ENCODE measurements around the gene RBBP8. TPM values are rescaled to one million over a fixed set of nuclear protein-coding genes. Genes with fewer than 3 reads are reported as not detected.

Gene RBBP8
- polyA plus RNA-seq, 3 donors, result 11.5 to 20.6 (median 13.5) TPM

DNA sequence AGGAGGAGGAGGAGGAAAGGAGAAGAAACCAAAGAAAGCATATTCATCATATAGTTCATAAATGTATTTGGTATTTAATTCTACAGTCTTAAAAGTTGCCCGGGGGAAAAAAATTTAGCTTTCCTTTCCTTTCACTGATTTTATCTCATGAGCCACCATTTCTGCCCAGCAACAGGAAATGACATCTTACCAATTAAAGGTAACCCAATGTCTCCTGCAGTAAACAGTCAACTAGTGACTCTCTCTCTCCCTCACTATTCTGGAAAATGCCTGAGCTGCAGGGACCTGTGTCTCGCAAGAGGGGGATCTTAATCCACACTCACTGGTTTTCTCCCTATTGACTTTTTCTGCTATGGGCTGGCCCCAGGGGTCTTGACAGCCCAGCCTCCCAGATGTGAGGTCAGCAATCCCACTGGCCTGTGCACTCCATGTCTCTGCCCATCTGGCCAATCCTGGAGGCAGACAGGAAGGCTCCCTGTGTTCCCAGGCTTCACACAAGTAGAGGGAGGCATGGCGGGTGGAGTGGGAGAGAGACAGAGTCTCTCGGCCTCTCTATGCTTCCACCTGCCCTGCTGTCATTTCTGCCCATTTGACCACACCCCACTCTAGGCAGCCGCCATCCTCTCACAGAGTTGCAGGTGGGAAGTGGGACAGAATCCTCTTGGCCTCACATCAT lies 116.7 kb downstream of the RBBP8 start:
- no peak overlapping the region for H3K27ac ChIP-seq (ENCODE audit: low read depth, low read length)
- WGBS, 3 donors, result 78 to 83% (median 81%) methylated on average over 5 of the region's 5 CpGs

DNA sequence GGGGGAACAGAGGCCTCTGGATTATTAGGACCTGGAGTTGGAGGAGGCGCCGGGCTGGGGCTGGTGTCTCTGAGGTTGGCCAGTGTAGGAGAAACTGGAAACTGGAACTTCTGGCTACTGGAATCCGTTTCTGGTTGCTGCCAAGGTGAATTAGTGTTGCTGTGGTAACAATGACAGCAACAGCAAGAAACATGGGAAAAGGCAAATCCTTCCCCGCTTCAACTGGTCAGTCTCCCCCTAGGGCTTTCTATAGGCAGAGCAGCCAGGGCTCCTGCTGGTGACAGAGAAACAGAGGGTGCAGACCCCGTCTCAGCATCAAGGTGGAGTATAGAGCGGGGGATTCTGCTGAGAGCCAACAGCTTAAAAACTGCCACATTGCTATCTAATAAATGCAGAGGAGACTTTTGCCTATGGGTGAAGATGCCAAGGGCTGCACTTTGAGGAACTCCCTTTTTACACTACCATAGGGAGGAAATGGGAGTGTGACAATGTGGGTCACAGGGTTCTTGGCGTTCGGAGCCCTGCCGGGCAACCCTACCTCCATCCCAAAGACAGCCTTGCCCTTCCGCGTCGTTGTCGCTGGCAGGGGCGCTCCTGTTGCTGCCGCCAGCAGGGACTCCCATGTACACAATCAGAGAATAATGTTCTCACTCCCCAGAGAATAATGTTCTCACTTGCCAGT lies 120.8 kb downstream of the RBBP8 start:
- 34 to 40% (median 35%) methylated on average over 15 of the region's 15 CpGs for WGBS, 3 donors
- H3K27ac ChIP-seq (ENCODE audit: low read depth, low read length), result no peak overlapping the region

DNA sequence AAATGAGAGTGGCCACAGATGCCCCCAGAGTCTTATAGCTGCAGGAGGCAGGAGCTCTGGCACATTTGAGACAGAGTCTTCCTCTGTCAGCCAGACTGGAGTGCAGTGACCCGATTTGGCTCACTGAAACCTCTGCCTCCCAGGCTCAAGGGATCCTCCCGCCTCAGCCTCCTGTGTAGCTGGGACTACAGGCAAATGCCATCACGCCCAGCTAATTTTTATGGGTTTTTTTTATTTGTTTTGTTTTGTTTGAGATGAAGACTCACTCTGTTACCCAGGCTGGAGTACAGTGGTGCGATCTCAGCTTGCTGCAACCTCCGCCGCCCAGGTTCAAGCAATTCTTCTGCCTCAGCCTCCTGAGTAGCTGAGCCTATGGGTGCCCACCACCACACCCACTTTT lies 121.4 kb downstream of the RBBP8 start:
- H3K27ac ChIP-seq (ENCODE audit: low read depth, low read length), result no peak overlapping the region
- 88 to 91% (median 89%) methylated on average over 6 of the region's 6 CpGs for WGBS, 3 donors

DNA sequence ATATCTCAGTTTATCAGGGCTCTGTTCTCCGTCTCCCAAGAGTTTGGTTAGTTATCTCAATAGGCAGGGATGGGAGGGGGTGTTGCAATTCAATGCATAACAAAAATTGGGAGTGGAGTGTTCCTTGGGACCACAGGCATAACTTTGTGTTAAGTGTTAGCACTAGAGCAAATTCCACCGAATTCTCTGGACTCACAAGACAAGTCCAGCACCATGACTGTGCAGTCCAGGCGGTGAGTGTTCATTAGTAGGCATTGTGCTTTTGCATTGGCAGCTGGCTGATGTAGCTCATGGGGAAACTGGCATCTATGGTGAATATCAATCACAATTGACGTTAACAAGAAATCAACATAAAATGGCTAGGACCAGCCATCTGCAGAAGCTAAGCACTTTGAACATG lies 123.2 kb downstream of the RBBP8 start:
- 87 to 91% (median 89%) methylated on average over 4 of the region's 4 CpGs for WGBS, 3 donors
- H3K27ac ChIP-seq (ENCODE audit: low read depth, low read length), result no peak overlapping the region

DNA sequence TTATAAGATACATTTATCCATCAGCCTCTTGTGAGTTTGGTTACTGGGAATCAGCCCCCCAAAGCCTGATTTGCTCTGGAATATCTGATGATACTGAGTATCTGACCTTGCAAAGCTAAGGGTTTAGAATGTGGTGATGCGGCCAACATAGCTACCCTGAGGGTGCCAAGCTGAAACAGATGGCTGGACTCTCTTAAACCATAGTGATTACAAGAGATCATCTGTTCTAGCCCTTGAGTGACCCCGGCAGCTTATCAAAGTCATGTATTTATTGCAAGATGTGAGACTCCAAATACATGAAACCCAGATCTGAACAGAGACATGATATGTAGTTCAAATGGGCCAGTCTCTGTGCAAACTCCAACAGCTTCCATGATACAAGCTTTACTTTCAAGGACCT lies 124.0 kb downstream of the RBBP8 start:
- no peak overlapping the region for H3K27ac ChIP-seq (ENCODE audit: low read depth, low read length)
- WGBS, 3 donors, result 85 to 98% (median 94%) methylated on average over 2 of the region's 2 CpGs

DNA sequence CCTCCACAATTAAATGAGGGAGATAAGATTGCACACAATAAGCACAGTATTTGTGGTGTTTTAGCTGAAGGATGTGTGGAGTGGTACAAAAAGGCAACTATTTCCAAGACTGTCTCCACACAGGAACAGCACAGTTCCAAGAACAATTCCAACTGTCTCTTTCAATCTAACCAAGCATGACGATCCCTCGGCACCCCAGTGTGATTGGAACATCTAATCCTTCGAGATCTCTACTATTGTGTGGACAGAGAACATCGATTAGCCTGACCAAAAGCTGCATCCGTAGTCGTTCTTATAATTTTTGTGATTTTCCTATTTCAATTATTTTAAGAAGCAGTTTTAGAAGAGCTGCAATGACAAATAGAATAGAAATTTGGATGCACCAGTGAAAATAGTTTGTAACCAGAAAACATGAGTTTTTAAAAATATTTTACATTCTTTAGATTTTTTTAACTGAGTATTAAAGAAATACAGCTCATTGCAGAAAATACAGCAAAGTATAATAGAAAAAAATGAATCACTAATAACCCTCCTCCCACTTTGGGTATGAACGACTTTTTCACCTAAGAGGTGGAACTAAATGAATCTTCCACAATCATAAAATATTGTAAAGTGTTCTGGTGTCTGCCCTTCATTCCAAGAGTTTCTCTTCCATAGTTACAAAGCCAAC lies 125.8 kb downstream of the RBBP8 start:
- WGBS, 3 donors, result 79 to 85% (median 83%) methylated on average over 7 of the region's 7 CpGs

DNA sequence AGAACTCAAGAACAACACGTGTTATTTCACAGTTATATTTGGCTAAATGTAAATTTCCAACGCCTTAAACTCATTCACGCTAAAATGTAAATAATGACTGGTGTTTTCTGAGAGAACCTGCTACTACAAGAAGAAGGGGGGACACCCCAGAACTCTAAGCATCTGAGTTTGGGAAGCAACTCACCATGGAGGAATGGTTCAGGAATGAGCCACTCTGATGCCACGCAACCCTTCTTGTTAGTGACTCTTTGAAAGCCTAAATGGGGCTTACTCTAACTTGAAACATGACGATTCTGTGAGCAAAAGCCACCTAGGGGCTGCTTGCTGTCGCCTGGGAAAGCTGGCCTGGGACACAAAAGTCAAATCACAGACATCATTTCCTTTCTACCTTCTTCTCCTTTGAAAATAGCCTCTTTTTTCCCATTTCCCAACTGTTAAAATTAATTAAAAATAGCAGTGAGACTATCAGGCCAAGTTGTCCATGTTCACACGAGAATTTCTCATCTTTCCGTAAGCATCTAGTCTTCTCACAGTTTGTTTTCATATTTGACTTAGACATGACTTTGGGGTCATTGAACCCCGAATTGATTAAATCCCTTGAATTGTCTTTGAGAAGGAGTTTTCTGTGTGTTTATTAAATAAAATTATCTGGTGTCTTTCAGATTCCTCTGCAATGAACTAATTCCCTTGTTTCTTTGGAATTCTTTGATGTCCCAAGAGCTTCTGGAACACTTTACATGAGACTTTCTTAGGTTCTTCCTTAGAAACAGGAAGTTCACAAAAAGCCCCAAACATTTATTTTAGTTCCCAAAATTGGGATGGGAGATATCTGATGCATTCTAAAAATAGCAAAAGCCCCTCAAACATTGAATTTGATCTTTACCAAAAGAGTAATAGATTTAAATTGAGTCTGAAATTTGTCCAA lies 126.7 kb downstream of the RBBP8 start:
- no peak overlapping the region for H3K27ac ChIP-seq (ENCODE audit: low read depth, low read length)
- WGBS, 3 donors, result 66 to 80% (median 78%) methylated on average over 9 of the region's 9 CpGs

More for the DNA sequence above, 125.8 kb downstream of the RBBP8 start:
- no peak overlapping the region for H3K27ac ChIP-seq (ENCODE audit: low read depth, low read length)

DNA sequence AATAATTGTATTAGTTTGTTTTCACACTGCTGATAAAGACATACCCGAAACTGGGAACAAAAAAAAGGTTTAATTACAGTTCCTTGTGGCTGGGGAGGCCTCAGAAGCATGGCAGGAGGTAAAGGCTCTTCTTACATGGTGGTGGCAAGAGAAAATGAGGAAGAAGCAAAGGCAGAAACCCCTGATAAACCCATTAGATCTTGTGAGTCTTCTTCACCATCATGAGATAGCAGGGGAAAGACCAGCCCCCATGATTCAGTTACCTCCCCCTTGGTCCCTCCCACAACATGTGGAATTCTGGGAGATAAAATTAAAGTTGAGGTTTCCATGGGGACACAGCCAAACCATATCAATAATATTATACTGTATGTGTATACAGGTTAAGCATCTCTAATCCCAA lies 128.9 kb downstream of the RBBP8 start:
- H3K27ac ChIP-seq (ENCODE audit: low read depth, low read length), result no peak overlapping the region
- 68 to 82% (median 70%) methylated on average over 1 of the region's 1 CpG for WGBS, 3 donors

DNA sequence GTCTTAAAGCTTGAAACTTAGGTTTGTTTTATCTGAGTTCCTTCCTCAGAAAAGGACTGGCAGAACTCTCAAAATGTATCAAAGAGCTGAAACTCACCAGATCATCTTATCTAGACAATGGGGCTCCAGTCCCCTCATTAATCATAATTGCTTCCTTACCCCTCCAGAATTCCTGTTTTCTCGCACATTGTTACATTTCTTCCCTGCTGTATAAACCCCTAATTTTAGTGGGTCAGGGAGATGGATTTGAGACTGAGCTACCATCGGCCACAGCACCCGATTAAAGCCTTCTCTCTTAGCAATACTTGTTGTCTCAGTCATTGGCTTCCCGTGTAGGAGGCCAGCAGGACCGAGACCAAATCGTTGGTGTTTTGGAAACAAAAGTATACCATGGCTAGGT lies 130.4 kb downstream of the RBBP8 start:
- H3K27ac ChIP-seq (ENCODE audit: low read depth, low read length), result no peak overlapping the region
- WGBS, 3 donors, result 96 to 98% (median 98%) methylated on average over 6 of the region's 6 CpGs

DNA sequence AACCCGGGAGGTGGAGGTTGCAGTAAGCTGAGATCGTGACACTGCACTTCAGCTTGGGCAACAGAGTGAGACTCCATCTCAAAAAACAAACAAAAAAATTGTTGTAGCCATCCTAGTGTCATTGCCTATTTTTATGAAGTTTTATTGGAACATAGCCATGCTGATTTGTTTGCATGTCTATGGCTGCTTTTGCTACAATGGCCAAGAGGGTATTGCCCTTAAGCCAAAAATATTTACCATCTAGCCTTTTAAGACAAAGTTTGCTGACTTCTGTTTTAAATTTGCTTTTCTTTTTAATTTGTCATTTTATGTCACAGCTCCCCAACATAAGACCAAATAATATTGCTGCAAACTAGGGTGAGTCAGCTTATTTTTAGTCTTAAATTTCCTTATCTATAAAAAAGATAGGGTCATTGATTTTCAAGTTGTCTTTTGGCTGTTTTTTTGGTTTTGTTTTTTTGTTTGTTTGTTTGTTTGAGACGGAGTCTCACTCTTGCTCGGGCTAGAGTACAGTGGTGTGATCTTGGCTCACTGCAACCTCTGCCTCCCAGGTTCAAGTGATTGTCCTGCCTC lies 132.2 kb downstream of the RBBP8 start:
- WGBS, 3 donors, result 92 to 94% (median 93%) methylated on average over 4 of the region's 4 CpGs
- H3K27ac ChIP-seq (ENCODE audit: low read depth, low read length), result no peak overlapping the region

DNA sequence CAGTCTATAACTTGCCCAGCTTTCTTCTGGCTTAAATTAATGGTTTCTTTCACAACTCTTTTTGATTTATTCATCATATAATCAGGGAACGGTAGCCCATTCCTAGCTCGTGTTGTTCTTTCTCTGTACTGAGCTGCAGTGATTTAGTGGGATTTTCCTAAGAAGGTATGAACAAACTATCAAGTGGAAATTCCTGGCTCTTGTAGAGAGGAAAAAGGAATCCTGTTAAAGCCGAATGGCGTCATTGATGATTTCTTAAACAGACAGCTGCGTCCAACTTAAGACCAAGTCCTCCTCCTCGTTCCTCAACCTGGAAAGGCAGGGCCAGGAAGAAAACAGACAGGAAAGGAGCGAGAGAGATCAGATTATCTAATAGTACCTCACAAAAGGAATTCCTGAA lies 132.9 kb downstream of the RBBP8 start:
- no peak overlapping the region for H3K27ac ChIP-seq (ENCODE audit: low read depth, low read length)
- 73 to 81% (median 76%) methylated on average over 7 of the region's 7 CpGs for WGBS, 3 donors

DNA sequence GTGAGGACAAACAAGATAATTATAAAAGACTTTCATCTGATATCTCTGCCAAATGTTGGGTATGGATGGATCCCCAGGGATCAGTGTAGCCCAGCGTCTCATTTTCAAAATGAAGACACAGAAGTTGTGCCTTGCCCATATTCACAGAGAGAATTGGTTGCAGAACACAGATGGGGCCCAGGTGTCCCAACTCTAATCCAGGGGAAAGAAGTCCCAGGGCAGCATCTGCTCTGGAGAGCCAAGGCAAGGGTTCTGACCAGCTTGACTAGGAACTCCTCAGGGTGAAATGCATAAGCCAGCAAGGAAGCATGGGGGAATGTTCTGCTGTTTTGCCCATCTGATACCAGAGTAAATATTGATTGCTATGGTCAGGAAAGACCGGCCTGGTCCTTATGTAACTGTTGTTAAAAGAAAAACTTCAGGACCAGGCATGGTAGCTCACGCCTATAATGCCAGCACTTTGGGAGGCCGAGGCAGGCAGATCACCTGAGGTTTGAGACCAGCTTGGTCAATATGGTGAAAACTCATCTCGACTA lies 133.4 kb downstream of the RBBP8 start:
- H3K27ac ChIP-seq (ENCODE audit: low read depth, low read length), result no peak overlapping the region
- 64 to 90% (median 88%) methylated on average over 5 of the region's 5 CpGs for WGBS, 3 donors

DNA sequence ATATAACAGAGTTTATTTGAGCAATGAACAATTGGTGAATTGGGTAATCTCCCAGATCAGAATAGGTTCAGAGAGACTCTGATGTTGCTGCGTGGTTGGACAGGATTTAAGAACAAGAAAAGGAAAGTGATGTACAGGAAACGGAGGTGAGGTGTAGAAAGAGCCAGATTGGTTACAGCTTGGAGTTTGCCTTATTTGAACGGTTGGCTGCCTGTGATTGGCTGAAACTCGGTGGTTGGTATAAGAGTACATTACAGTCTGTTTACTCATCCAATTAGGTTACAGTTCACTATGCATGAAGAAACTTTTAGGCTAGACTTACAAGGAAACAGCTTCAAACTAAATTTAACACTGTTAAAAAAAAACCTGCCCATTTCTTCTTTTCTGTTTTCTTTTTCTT lies 134.1 kb downstream of the RBBP8 start:
- H3K27ac ChIP-seq (ENCODE audit: low read depth, low read length), result no peak overlapping the region
- 50 to 70% (median 53%) methylated on average over 4 of the region's 4 CpGs for WGBS, 3 donors

DNA sequence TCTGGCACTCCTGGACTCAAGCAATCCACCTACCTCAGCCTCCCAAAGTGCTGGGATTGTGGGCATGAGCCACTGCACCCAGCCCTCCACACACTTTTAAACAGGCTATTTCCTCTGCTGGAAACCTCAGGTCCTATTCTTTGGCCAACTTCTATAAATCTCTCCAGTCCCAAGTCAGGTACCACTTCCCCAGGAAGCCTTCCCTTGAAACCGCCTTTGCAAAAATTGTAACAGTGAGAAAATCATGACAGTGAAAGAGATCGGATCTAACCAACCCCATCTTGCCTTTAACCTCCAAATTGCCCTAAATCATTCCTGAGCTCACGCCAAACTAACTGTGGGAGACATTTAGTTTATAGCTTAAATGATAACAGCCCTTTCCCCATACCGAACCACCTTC lies 134.9 kb downstream of the RBBP8 start:
- WGBS, 3 donors, result 64 to 79% (median 66%) methylated on average over 4 of the region's 4 CpGs
- no peak overlapping the region for H3K27ac ChIP-seq (ENCODE audit: low read depth, low read length)

DNA sequence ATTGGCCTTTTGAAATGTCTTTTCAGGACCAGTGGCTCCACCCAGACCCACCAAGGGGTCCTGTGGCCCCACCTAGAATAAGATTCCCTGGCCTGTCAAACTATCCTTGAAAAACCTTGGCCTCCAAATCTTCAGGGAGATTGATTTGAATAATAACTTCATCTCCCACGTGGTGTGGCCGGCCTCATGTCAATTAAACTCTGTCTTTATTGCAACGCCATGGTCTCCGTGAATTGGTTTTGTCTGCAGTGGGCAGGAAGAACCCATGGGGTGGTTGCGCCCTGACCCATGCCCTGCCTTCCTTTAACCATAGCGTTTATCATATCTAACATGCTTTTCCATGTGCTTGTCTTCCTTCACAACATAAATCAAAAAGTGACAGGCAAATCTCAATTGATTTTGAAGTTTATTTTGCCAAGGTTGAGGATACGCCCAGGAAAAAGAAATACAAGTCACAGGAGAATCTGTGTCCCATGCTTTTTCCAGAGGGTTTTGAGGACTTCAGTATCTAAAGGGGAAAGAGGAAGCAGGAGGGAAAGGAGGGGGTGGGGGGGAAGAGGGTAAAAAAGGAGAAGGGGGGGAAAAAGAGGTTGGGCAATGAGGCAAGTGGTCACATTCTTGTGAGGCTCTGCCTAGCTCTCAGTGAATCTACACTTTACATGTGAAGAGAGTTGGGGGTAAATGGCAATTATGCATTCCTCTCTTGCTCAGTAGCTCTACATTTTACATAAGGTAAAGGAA lies 135.6 kb downstream of the RBBP8 start:
- H3K27ac ChIP-seq (ENCODE audit: low read depth, low read length), result no peak overlapping the region
- WGBS, 3 donors, result 48 to 60% (median 54%) methylated on average over 7 of the region's 7 CpGs

DNA sequence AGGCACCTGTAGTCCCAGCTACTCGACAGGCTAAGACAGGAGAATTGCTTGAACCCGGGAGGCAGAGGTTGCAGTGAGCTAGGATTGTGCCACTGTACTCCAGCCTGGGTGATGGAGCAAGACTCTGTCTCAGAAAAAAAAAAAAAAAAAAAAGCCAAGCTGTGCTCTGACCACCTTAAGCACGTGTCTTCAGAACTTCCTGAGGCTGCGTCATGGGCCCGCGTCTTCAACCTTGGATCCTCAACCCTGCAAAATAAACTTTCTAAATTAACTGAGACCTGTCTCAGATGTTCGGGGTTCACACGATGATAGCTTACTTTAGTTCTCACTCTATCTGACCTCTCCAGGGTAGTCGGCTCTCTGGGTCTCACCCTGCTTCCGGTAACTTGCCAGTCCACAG lies 136.4 kb downstream of the RBBP8 start:
- WGBS, 3 donors, result 64 to 92% (median 71%) methylated on average over 10 of the region's 10 CpGs

DNA sequence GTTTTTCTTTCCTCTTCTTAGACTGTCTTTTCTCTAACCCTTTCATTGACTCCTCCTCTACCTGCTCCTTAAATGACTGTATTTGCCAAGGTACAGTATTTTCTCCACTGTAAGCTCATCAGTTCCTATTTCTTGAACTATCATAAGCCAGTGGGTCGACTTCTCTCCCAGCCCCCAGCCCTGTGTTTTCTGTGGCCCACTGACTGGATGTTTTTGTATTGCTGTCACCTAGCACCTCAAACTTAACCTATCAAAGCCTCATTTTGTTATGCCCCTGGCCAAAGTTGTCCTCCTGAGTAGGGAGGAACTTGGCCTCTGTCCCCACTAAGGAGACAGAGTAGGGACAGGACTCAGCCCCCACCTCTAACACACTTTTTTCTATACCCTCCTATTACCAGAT lies 136.8 kb downstream of the RBBP8 start:
- 63 to 82% (median 67%) methylated on average over 1 of the region's 1 CpG for WGBS, 3 donors
- H3K27ac ChIP-seq (ENCODE audit: low read depth, low read length), result no peak overlapping the region

More for the DNA sequence above, 136.4 kb downstream of the RBBP8 start:
- H3K27ac ChIP-seq (ENCODE audit: low read depth, low read length), result no peak overlapping the region

All from adipose tissue (tissue), 3 donors.